ENCODE data around the gene SMLR1. TPM values are rescaled to one million over a fixed set of nuclear protein-coding genes. Genes with fewer than 3 reads are reported as not detected.

SMLR1 gene
- total and polyA plus RNA-seq, 10 of the 15 experiments (the other 5 are each of a cell fraction or from before 2014, with no cell fraction given) = 0.10 TPM; not detected in 9

DNA sequence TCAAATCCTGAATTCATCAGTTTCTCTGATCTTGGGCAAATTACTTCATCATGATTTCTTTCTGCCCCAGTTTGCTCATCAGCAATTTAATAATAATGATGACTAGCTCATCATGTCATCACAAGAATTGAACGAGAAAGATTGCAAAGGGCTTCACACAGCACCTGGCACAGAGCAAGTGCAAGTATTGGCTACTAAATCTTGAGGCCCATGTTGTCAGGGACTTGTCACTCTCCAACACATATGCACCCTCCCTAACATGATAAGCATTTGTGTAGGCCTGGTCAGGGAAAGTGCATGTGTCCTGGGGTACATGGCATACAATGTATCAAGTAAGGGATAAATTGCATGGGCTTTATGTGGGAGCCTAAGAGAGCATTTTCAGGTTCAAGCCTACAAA lies 6.4 kb downstream of the SMLR1 start:
- Histone ChIP-seq H2AFZ (ENCODE audit: control insufficient read depth, low read depth, low read length) (no peak overlapping the region), H3K4me2 (ENCODE audit: control insufficient read depth, insufficient read depth) (no peak overlapping the region), H4K20me1 (ENCODE audit: control insufficient read depth, insufficient read depth) (no peaks in the 10 kb centered on the region), H3K27ac (ENCODE audit: control insufficient read depth, insufficient read depth) (no peak overlapping the region), H3K27me3 (replicated peaks in 1 of 2; ENCODE audit: control insufficient read depth in 2 of 2, insufficient read depth in 2 of 2, low read length in 1 of 2) (no peaks in the 10 kb centered on the region), H3K4me3 (no peak overlapping the region), H3K9me3 (replicated peaks; ENCODE audit: control insufficient read depth, insufficient read depth, low read length) (no peaks in the 10 kb centered on the region), H3K79me2 (ENCODE audit: control insufficient read depth, insufficient read depth, low read length) (no peaks in the 10 kb centered on the region), H3K36me3 (ENCODE audit: control insufficient read depth in 2 of 2, insufficient read depth in 2 of 2, low read length in 1 of 2) (no peaks in the 10 kb centered on the region), H3K9ac (ENCODE audit: control insufficient read depth, insufficient read depth, low read length) (no peak overlapping the region), H3K4me1 (ENCODE audit: control insufficient read depth, insufficient read depth, low read length) (no peaks in the 10 kb centered on the region)
- 52% methylated on average over 1 of the region's 1 CpG for WGBS (ENCODE audit: insufficient coverage, insufficient replicate concordance, low lambda C conversion rate, missing lambda C conversion rate)
- in situ Hi-C loops (cut with MboI) (no loop called here), intact Hi-C loops (cut with micrococcal nuclease; ENCODE audit: unreplicated experiment) (no loop called here)
- BruUV-seq (replicated peaks) = no TSS peak
- ATAC-seq (no peak), DNase-seq (ENCODE audit: low read depth, low spot score) (no peak), FAIRE-seq (no peak)
- POLR2A ChIA-PET = no interaction called here
- CTCF ChIA-PET = interaction anchor here (1.0 to 1.4 kb wide), 2 partner anchors 9 to 136 kb away, joined by 3 to 6 read pairs; no protein-coding TSS in a partner anchor
- SMC1A ChIA-PET (ENCODE audit: uncharacterized antibody, unreplicated experiment) = interaction anchor here (1.7 kb wide), 1 partner anchor 517 kb away, joined by 3 read pairs; no protein-coding TSS in a partner anchor
- TF ChIP-seq EGR1 (IDR thresholded peaks at IDR 0.05; ENCODE audit: borderline replicate concordance in 1 of 2, low read depth in 2 of 2, low read length in 2 of 2) (no peak), ZNF384 (IDR thresholded peaks at IDR 0.05; ENCODE audit: borderline replicate concordance, low read depth, low read length) (no peak), EZH2 (IDR thresholded peaks at IDR 0.05; ENCODE audit: borderline replicate concordance, control insufficient read depth, low read depth, low read length) (no peak), FOXK2 (IDR thresholded peaks at IDR 0.05) (no peak), NR2C2 (IDR thresholded peaks at IDR 0.05; ENCODE audit: borderline replicate concordance, control insufficient read depth, insufficient read length, low read depth) (no peak), SUPT20H (IDR thresholded peaks at IDR 0.05; ENCODE audit: borderline replicate concordance, control insufficient read depth, low read depth, low read length) (no peak)
- RAD21 ChIA-PET (ENCODE audit: unreplicated experiment) = no interaction called here

Data from GM12878 (cell line).